Nephron progenitor cell (in vitro differentiated cells): Measurements from ENCODE around the gene DEAF1.
A peak's percentile ranks its signal among the peaks of the same experiment; 100 is the strongest.

Experiments
- DNase-seq: peaks from one replicate; pipeline ENCODE4 v3.0.0; 2021
- H3K27ac Mint-ChIP-seq: 2 replicates; pipeline ENCODE4 v1.8.0; 2021; ENCODE audit warnings: mild to moderate bottlenecking, moderate library complexity, mixed read lengths
- H3K27me3 Mint-ChIP-seq: 2 replicates; pipeline ENCODE4 v1.8.0; 2021; ENCODE audit warnings: mild to moderate bottlenecking, low read depth, mixed read lengths; ENCODE audit not compliant: poor library complexity
- H3K36me3 Mint-ChIP-seq: 2 replicates; pipeline ENCODE4 v1.8.0; 2021; ENCODE audit warnings: low read depth, mixed read lengths
- H3K4me1 Mint-ChIP-seq: 2 replicates; pipeline ENCODE4 v1.8.0; 2021; ENCODE audit warnings: mixed read lengths
- H3K4me3 Mint-ChIP-seq: 2 replicates; pipeline ENCODE4 v1.8.0; 2021; ENCODE audit warnings: mild to moderate bottlenecking, moderate library complexity, mixed read lengths
- H3K9me3 Mint-ChIP-seq: 2 replicates; pipeline ENCODE4 v1.8.0; 2021; ENCODE audit warnings: mild to moderate bottlenecking, moderate library complexity, mixed read lengths
- TF ChIP-seq, protein P1 (sequence below): fragments of 200-600 bp; sonication (generic); IDR thresholded peaks from 2 replicates; pipeline ENCODE4 v1.5.0; 2021; ENCODE audit warnings: antibody characterized with exemption

Gene DEAF1

DNA sequence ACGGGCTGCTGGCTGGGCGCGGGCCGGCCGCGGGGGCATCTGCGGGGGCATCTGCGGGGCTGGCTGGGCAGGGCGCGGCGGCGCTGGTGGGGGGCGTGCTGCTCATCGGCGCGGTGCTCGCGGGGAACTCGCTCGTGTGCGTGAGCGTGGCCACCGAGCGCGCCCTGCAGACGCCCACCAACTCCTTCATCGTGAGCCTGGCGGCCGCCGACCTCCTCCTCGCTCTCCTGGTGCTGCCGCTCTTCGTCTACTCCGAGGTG, 57.8 kb downstream of the DEAF1 start:
- no peak overlapping the region for H3K27ac Mint-ChIP-seq
- peaks cover 18% of the 10 kb centered on the region for H3K36me3 Mint-ChIP-seq
- peaks cover 29% of the 10 kb centered on the region for H3K4me1 Mint-ChIP-seq
- TF ChIP-seq, protein P1, sequence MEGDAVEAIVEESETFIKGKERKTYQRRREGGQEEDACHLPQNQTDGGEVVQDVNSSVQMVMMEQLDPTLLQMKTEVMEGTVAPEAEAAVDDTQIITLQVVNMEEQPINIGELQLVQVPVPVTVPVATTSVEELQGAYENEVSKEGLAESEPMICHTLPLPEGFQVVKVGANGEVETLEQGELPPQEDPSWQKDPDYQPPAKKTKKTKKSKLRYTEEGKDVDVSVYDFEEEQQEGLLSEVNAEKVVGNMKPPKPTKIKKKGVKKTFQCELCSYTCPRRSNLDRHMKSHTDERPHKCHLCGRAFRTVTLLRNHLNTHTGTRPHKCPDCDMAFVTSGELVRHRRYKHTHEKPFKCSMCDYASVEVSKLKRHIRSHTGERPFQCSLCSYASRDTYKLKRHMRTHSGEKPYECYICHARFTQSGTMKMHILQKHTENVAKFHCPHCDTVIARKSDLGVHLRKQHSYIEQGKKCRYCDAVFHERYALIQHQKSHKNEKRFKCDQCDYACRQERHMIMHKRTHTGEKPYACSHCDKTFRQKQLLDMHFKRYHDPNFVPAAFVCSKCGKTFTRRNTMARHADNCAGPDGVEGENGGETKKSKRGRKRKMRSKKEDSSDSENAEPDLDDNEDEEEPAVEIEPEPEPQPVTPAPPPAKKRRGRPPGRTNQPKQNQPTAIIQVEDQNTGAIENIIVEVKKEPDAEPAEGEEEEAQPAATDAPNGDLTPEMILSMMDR = no peak
- H3K4me3 Mint-ChIP-seq = peak overlapping the region; percentile 83
- H3K9me3 Mint-ChIP-seq = no peaks in the 10 kb centered on the region
- H3K27me3 Mint-ChIP-seq = peaks cover 69% of the 10 kb centered on the region
- DNase-seq = no peak

DNA sequence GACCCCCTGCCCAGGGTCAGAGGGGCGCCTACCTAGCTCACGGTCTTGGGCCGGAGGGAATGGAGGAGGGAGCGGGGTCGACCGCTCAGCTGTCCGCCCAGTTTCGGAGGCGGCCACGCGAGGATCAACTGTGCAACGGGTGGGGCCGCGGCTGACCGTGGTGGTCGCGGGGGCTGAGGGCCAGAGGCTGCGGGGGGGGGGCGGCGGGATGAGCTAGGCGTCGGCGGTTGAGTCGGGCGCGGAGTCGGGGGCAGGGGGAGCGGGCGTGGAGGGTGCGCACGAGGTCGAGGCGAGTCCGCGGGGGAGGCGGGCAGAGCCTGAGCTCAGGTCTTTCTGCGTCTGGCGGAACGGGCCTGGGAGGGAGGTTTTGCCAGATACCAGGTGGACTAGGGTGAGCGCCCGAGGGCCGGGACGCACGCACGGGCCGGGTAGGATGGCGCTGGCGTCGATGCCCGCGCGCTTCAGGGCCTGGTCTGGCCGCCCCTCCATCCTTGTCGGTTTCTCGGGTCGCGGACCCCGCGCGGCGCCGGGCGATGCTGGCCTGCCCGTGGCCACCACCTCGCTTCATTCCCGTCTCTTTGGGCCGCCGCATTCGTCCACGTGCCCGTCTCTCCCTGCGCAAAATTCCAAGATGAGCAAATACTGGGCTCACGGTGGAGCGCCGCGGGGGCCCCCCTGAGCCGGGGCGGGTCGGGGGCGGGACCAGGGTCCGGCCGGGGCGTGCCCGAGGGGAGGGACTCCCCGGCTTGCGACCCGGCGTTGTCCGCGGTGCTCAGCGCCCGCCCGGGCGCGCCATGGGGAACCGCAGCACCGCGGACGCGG, 58.3 kb downstream of the DEAF1 start, which contains the start of gene DRD4:
Gene DRD4 (plus strand): TSS at position 759 of the 822 bp plus-strand sequence. CDS start 36 bp downstream, at position 795.
- H3K27ac Mint-ChIP-seq = no peak within 1 kb of the TSS
- peak; percentile 64 for DNase-seq
- peaks cover 19% of the 10 kb centered on the region for H3K36me3 Mint-ChIP-seq
- TF ChIP-seq, protein P1 = no peak
- H3K9me3 Mint-ChIP-seq = no peaks in the 10 kb centered on the region
- H3K4me1 Mint-ChIP-seq = peaks cover 29% of the 10 kb centered on the region
- H3K27me3 Mint-ChIP-seq = peaks cover 66% of the 10 kb centered on the region
- H3K4me3 Mint-ChIP-seq = peak within 1 kb of the TSS; percentile 83

DNA sequence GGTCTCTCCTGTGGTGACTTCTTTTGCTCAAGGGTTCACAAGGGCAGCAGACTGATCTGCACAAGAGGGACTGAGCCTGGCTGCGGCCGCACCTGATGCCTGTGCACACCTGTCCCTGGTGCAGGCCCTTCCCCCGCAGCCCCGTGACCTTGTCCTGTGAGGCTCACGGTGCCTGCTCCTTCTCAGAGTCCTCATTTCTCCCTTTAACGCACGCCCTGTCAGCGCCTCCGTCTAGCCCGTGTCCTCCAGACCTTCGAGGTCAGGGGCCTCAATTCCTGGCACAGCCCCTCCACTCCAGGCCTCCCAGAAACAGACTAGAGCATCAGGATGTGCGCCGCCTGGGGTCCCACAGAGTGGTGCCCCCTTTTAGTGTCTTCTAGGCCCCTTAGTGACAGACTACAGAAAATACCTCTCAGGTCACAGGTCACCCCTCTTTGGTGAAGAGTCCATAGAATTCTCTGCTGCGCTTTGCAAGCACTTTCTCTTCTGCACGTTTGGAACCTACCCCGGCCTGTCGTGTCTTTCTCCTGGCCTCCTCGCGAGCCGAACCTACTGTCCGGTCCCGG, 59.0 kb downstream of the DEAF1 start:
- no peaks in the 10 kb centered on the region for H3K9me3 Mint-ChIP-seq
- H3K4me1 Mint-ChIP-seq = peaks cover 29% of the 10 kb centered on the region
- H3K27me3 Mint-ChIP-seq = peaks cover 61% of the 10 kb centered on the region
- no peak overlapping the region for H3K4me3 Mint-ChIP-seq
- DNase-seq = no peak
- TF ChIP-seq, protein P1 = no peak
- no peak overlapping the region for H3K27ac Mint-ChIP-seq
- H3K36me3 Mint-ChIP-seq = peaks cover 19% of the 10 kb centered on the region

DNA sequence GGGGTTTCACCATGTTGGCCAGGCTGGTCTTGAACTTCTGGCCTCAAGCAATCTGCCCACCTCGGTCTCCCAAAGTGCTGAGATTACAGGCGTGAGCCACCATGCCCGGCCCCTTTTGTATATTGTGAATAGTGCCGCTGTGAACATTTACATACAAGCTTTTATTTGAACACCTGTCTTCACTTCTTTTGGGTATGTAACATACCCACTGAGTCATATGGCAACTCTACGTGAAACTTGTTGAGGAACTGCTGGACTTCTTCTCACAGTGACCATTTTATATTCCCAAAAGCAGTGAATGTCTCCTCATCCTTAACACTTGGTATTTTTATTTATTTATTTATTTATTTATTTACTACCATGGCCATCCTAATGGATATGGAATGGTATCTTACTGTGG, 64.2 kb downstream of the DEAF1 start:
- H3K4me3 Mint-ChIP-seq = no peak overlapping the region
- H3K36me3 Mint-ChIP-seq = peaks cover 41% of the 10 kb centered on the region
- H3K9me3 Mint-ChIP-seq = peaks cover 20% of the 10 kb centered on the region
- peaks cover 30% of the 10 kb centered on the region for H3K4me1 Mint-ChIP-seq
- TF ChIP-seq, protein P1 = no peak
- no peak overlapping the region for H3K27ac Mint-ChIP-seq
- peaks cover 45% of the 10 kb centered on the region for H3K27me3 Mint-ChIP-seq
- DNase-seq = no peak

DNA sequence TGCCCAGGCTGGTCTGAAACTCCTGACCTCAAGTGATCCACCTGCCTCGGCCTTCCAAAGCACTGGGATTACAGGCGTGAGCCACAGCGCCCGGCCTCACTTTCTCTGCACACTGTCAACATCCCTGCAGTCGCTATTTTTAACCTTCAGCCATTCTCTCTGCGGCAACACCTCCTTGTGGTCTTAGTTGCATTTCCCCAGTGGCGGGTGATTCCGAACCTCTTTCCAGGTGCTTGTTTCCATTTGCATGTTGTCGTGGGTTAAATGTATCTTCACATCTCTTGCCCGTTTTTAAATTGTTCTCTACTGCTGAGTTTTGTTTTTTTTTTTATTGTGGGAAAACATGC, 65.8 kb downstream of the DEAF1 start:
- Mint-ChIP-seq H3K9me3 (peaks cover 20% of the 10 kb centered on the region), H3K4me3 (peak overlapping the region; percentile 22), H3K36me3 (peaks cover 32% of the 10 kb centered on the region), H3K27me3 (peaks cover 29% of the 10 kb centered on the region), H3K27ac (no peak overlapping the region), H3K4me1 (peaks cover 41% of the 10 kb centered on the region)
- TF ChIP-seq, protein P1 = no peak
- no peak for DNase-seq

DNA sequence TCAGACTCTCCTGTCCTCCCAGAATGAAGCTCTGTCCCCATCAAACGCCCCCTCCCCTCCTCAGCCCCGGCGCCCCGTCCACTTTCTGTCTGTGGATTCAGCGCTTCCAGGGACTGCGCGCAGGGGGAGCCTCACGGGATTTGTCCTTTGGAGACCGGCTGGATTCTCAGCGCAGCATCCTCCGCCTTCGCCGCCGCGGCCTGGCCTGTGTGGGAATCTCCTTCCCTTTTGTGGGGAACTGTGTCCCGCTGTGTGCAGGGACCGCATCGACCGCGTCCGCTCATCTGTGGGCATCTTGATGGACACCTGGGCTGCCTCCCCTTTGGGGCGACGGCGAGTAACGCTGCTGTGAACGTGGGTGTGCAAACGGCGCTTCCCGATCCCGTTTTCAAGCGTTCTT, 67.0 kb downstream of the DEAF1 start:
- H3K27ac Mint-ChIP-seq = no peak overlapping the region
- peaks cover 49% of the 10 kb centered on the region for H3K4me1 Mint-ChIP-seq
- peak overlapping the region; percentile 74 for H3K4me3 Mint-ChIP-seq
- no peak for DNase-seq
- peaks cover 31% of the 10 kb centered on the region for H3K36me3 Mint-ChIP-seq
- H3K27me3 Mint-ChIP-seq = peaks cover 23% of the 10 kb centered on the region
- TF ChIP-seq, protein P1 = no peak
- peaks cover 20% of the 10 kb centered on the region for H3K9me3 Mint-ChIP-seq
